ENCODE measurements around the gene CLK2.
A peak's percentile ranks its signal among the peaks of the same experiment; 100 is the strongest.
"Not testable (repeated sequence)": the region's sequence is repeated elsewhere in the genome, so short reads cannot be mapped to it uniquely, and the experiment has no call there.

The CLK2 gene

GRCh38 chr1:155241069-155241679 lies 32.1 kb downstream of the CLK2 start:
- DNase-seq = peak; percentile 82

- no peak for DNase-seq
Observed at GRCh38 chr1:155236451-155236850, 36.9 kb downstream of the CLK2 start.

- peak; percentile 37 for DNase-seq
Observed at GRCh38 chr1:155235375-155235774, 37.9 kb downstream of the CLK2 start.

- DNase-seq = not testable (repeated sequence)
Observed at GRCh38 chr1:155233502-155233901, 39.8 kb downstream of the CLK2 start.

GRCh38 chr1:155232001-155232978 lies 41.0 kb downstream of the CLK2 start:
- DNase-seq = not testable (repeated sequence)

- DNase-seq = not testable (repeated sequence)
Observed at GRCh38 chr1:155231302-155231701, 42.0 kb downstream of the CLK2 start.

GRCh38 chr1:155228096-155228427 lies 45.2 kb downstream of the CLK2 start:
- no peak for DNase-seq

GRCh38 chr1:155227261-155228095 lies 45.8 kb downstream of the CLK2 start:
- DNase-seq = peak; percentile 99

- no peak for DNase-seq
Observed at GRCh38 chr1:155226910-155227260, 46.4 kb downstream of the CLK2 start.

- DNase-seq = peak; percentile 88
Observed at GRCh38 chr1:155226188-155226909, 47.0 kb downstream of the CLK2 start.

GRCh38 chr1:155225404-155225759 lies 47.9 kb downstream of the CLK2 start:
- DNase-seq = not testable (repeated sequence)

GRCh38 chr1:155223047-155223446 lies 50.3 kb downstream of the CLK2 start:
- DNase-seq = no peak

- not testable (repeated sequence) for DNase-seq
Observed at GRCh38 chr1:155220211-155220965, 52.9 kb downstream of the CLK2 start.

- DNase-seq = peak; percentile 40
Observed at GRCh38 chr1:155219592-155220031, 53.7 kb downstream of the CLK2 start.

- peak; percentile 46 for DNase-seq
Observed at GRCh38 chr1:155218854-155219591, 54.3 kb downstream of the CLK2 start.

GRCh38 chr1:155214702-155215101 lies 58.6 kb downstream of the CLK2 start:
- peak; percentile 50 for DNase-seq
